AG04450 (cell line): ENCODE measurements around the gene FLRT3. TPM values are rescaled to one million over a fixed set of nuclear protein-coding genes. Genes with fewer than 3 reads are reported as not detected.

Experiments used
- CTCF ChIA-PET: fragments of 300-600, 350-600 bp; formaldehyde crosslinking; extraction: SDS; loops from one replicate; lab custom pipeline; 2022; ENCODE audit warnings: antibody characterized with exemption, inconsistent platforms; lab: Charles Lee
- POLR2A ChIA-PET: fragments of 350-600 bp; formaldehyde crosslinking; extraction: SDS; loops from one replicate; lab custom pipeline; 2021; ENCODE audit warnings: antibody characterized with exemption, inconsistent platforms; lab: Yijun Ruan, JAX
- DNase-seq: peaks from one replicate; pipeline ENCODE4 v3.0.0-alpha.2; 2011; ENCODE audit warnings: low read depth, low spot score
- H3K27ac ChIP-seq: one replicate; pipeline ENCODE4 v1.5.1; 2012; ENCODE audit warnings: low read depth, low read length, control low read depth
- H3K27me3 ChIP-seq: one replicate; pipeline ENCODE4 v1.6.0; 2012; ENCODE audit warnings: low read length; ENCODE audit not compliant: control insufficient read depth, insufficient read depth
- H3K4me3 ChIP-seq: 2 replicates; pipeline ENCODE4 v1.5.1; 2011; ENCODE audit warnings: mild to moderate bottlenecking, low read depth, low read length, control low read depth
- H3K9me3 ChIP-seq: 2 replicates; pipeline ENCODE4 v1.5.1; 2012; ENCODE audit warnings: low read length; ENCODE audit not compliant: control insufficient read depth, insufficient read depth
- CTCF ChIP-seq: IDR thresholded peaks from 2 replicates; pipeline ENCODE4 v1.5.1; 2011; ENCODE audit warnings: low read depth, low read length, control low read depth, inconsistent platforms
- polyA plus RNA-seq: library from polyadenylated mRNA; depleted of rRNA; stranded (reverse); fragments of >200 nt; gene quantifications from 2 replicates; pipeline ENCODE4 v1.2.3, GENCODE V29; 2011

Gene FLRT3
- polyA plus RNA-seq, 1 experiment = 3.0 TPM

GRCh38 chr20:14310977-14311627, 26.3 kb downstream of the FLRT3 start:
- CTCF ChIA-PET = no interaction called here

GRCh38 chr20:14307956-14308355, 29.5 kb downstream of the FLRT3 start:
- H3K27ac ChIP-seq = no peak overlapping the region
- H3K4me3 ChIP-seq = no peak overlapping the region
- CTCF ChIA-PET = no interaction called here
- no peaks in the 10 kb centered on the region for H3K27me3 ChIP-seq
- no peaks in the 10 kb centered on the region for H3K9me3 ChIP-seq
- POLR2A ChIA-PET = no interaction called here
- TF ChIP-seq CTCF = no peak
- no peak for DNase-seq

More at GRCh38 chr20:14310977-14311627, 26.3 kb downstream of the FLRT3 start:
- H3K9me3 ChIP-seq = no peaks in the 10 kb centered on the region
- no peak overlapping the region for H3K27ac ChIP-seq
- H3K27me3 ChIP-seq = no peaks in the 10 kb centered on the region
- H3K4me3 ChIP-seq = no peak overlapping the region
- POLR2A ChIA-PET = no interaction called here
- TF ChIP-seq CTCF = no peak
- no peak for DNase-seq

GRCh38 chr20:14304472-14304871, 32.9 kb downstream of the FLRT3 start:
- no peaks in the 10 kb centered on the region for H3K9me3 ChIP-seq
- POLR2A ChIA-PET = no interaction called here
- CTCF ChIA-PET = no interaction called here
- DNase-seq = no peak
- TF ChIP-seq CTCF = no peak
- no peaks in the 10 kb centered on the region for H3K27me3 ChIP-seq
- no peak overlapping the region for H3K27ac ChIP-seq
- no peak overlapping the region for H3K4me3 ChIP-seq

- H3K27me3 ChIP-seq = no peaks in the 10 kb centered on the region
- POLR2A ChIA-PET = no interaction called here
- DNase-seq = no peak
- H3K27ac ChIP-seq = no peak overlapping the region
- H3K4me3 ChIP-seq = no peak overlapping the region
- H3K9me3 ChIP-seq = no peaks in the 10 kb centered on the region
- no peak for TF ChIP-seq CTCF
- CTCF ChIA-PET = no interaction called here
Measured at GRCh38 chr20:14303651-14304050, 33.8 kb downstream of the FLRT3 start.

GRCh38 chr20:14303106-14303505, 34.3 kb downstream of the FLRT3 start:
- ChIA-PET POLR2A (no interaction called here), CTCF (no interaction called here)
- H3K9me3 ChIP-seq = no peaks in the 10 kb centered on the region
- no peak overlapping the region for H3K4me3 ChIP-seq
- H3K27ac ChIP-seq = no peak overlapping the region
- no peak for TF ChIP-seq CTCF
- no peak for DNase-seq
- H3K27me3 ChIP-seq = no peaks in the 10 kb centered on the region
